ENCODE results near the gene PARD6A. TPM values are rescaled to one million over a fixed set of nuclear protein-coding genes. Genes with fewer than 3 reads are reported as not detected.

PARD6A gene
- total RNA-seq, 4 donors from 2014 or later, result 2.3 to 4.3 (median 3.4) TPM

GRCh38 chr16:67668495-67669157 is 7.9 kb downstream of the PARD6A start:
- no peak for TF ChIP-seq POLR2AphosphoS5 (IDR thresholded peaks at IDR 0.05)
- DNase-seq (ENCODE audit: low spot score in 2 of 2), result no peak
- Histone ChIP-seq H3K4me1 (peaks cover 47% of the 10 kb centered on the region), H3K4me3 (no peak overlapping the region), H3K27me3 (no peaks in the 10 kb centered on the region), H3K9me3 (no peaks in the 10 kb centered on the region), H3K27ac (no peak overlapping the region), H3K36me3 (peaks cover 3% of the 10 kb centered on the region)
- 82% methylated on average over 6 of the region's 6 CpGs for WGBS

GRCh38 chr16:67669499-67670101 is 8.8 kb downstream of the PARD6A start:
- TF ChIP-seq POLR2A (IDR thresholded peaks at IDR 0.05) (no peak), CTCF (IDR thresholded peaks at IDR 0.05) (no peak), POLR2AphosphoS5 (IDR thresholded peaks at IDR 0.05) (no peak), EP300 (IDR thresholded peaks at IDR 0.05) (no peak)
- H3K4me3 ChIP-seq, result no peak overlapping the region
- no peak for DNase-seq (ENCODE audit: low spot score in 2 of 2)
- H3K27ac ChIP-seq, result no peak overlapping the region
- 79% methylated on average over 8 of the region's 10 CpGs for WGBS
- H3K27me3 ChIP-seq, result no peaks in the 10 kb centered on the region
- H3K9me3 ChIP-seq, result no peaks in the 10 kb centered on the region
- no peaks in the 10 kb centered on the region for H3K36me3 ChIP-seq
- H3K4me1 ChIP-seq, result peaks cover 56% of the 10 kb centered on the region

GRCh38 chr16:67672306-67672705 is 11.5 kb downstream of the PARD6A start:
- H3K27me3 ChIP-seq, result no peaks in the 10 kb centered on the region
- no peak overlapping the region for H3K4me3 ChIP-seq
- WGBS, result 31% methylated on average over 4 of the region's 4 CpGs
- H3K4me1 ChIP-seq, result peaks cover 57% of the 10 kb centered on the region
- TF ChIP-seq CTCF (IDR thresholded peaks at IDR 0.05) (no peak), POLR2AphosphoS5 (IDR thresholded peaks at IDR 0.05) (no peak), EP300 (IDR thresholded peaks at IDR 0.05) (no peak), POLR2A (IDR thresholded peaks at IDR 0.05) (no peak)
- peaks cover 7% of the 10 kb centered on the region for H3K36me3 ChIP-seq
- DNase-seq (ENCODE audit: low spot score in 2 of 2), result no peak
- no peaks in the 10 kb centered on the region for H3K9me3 ChIP-seq
- no peak overlapping the region for H3K27ac ChIP-seq

- no peaks in the 10 kb centered on the region for H3K9me3 ChIP-seq
- TF ChIP-seq CTCF (IDR thresholded peaks at IDR 0.05), result peak; percentile 61 to 75
- TF ChIP-seq POLR2AphosphoS5 (IDR thresholded peaks at IDR 0.05), result no peak
- TF ChIP-seq POLR2A (IDR thresholded peaks at IDR 0.05), result no peak
- DNase-seq (ENCODE audit: low spot score in 2 of 2), result no peak
- H3K27ac ChIP-seq, result peak overlapping the region; percentile 80
- 50% methylated on average over 8 of the region's 13 CpGs for WGBS
- no peaks in the 10 kb centered on the region for H3K27me3 ChIP-seq
- H3K4me3 ChIP-seq, result no peak overlapping the region
- H3K36me3 ChIP-seq, result peaks cover 7% of the 10 kb centered on the region
- peaks cover 53% of the 10 kb centered on the region for H3K4me1 ChIP-seq
Measured at GRCh38 chr16:67672739-67673662, 12.2 kb downstream of the PARD6A start.

- Histone ChIP-seq H3K27ac (peak overlapping the region; percentile 80), H3K4me3 (no peak overlapping the region), H3K9me3 (no peaks in the 10 kb centered on the region), H3K4me1 (peaks cover 48% of the 10 kb centered on the region), H3K27me3 (no peaks in the 10 kb centered on the region), H3K36me3 (peaks cover 7% of the 10 kb centered on the region)
- WGBS, result 40% methylated on average over 16 of the region's 21 CpGs
- DNase-seq (ENCODE audit: low spot score in 2 of 2), result no peak
- no peak for TF ChIP-seq POLR2AphosphoS5 (IDR thresholded peaks at IDR 0.05)
- no peak for TF ChIP-seq EP300 (IDR thresholded peaks at IDR 0.05)
- no peak for TF ChIP-seq POLR2A (IDR thresholded peaks at IDR 0.05)
- no peak for TF ChIP-seq CTCF (IDR thresholded peaks at IDR 0.05)
Measured at GRCh38 chr16:67673712-67674580, 13.2 kb downstream of the PARD6A start.
